HEK293 (cell line): ENCODE measurements around the gene S100P.

Experiments
- CTCF ChIA-PET: fragments of 350-600 bp; formaldehyde crosslinking; extraction: SDS; loops from one replicate; lab custom pipeline; 2021; ENCODE audit warnings: antibody characterized with exemption; lab: Yijun Ruan, JAX
- POLR2A ChIA-PET: fragments of 300-600 bp; formaldehyde crosslinking; extraction: SDS; loops from one replicate; lab custom pipeline; 2020; ENCODE audit warnings: antibody characterized with exemption, inconsistent platforms; lab: Yijun Ruan, JAX
- H3K27ac ChIP-seq: fragments of 200-500 bp; sonication (Bioruptor generic); 2 replicates; pipeline ENCODE4 v1.5.1; 2014; ENCODE audit warnings: low read depth, low read length, control low read depth, inconsistent platforms; ENCODE audit errors: extremely low read depth
- H3K36me3 ChIP-seq, 2 experiments: fragments of 200-500 bp in 1 of 2; sonication (Bioruptor generic) in 1 of 2; 1 replicate in 1 of 2; 2 replicates in 1 of 2; pipeline ENCODE4 v1.5.1; 2014 to 2017; ENCODE audit warnings: inconsistent platforms in 2 of 2, low read length in 2 of 2; ENCODE audit not compliant: control insufficient read depth in 2 of 2, insufficient read depth in 1 of 2
- H3K4me1 ChIP-seq: fragments of 200-500 bp; sonication (Bioruptor generic); 2 replicates; pipeline ENCODE4 v1.5.1; 2014; ENCODE audit warnings: mild to moderate bottlenecking, low read length, inconsistent platforms; ENCODE audit not compliant: control insufficient read depth, insufficient read depth
- H3K4me3 ChIP-seq: 2 replicates; pipeline ENCODE4 v1.5.1; 2011; ENCODE audit warnings: low read depth, mild to moderate bottlenecking, control low read depth, low read length, moderate library complexity
- H3K9me3 ChIP-seq: fragments of 200-500 bp; sonication (Bioruptor generic); 2 replicates; pipeline ENCODE4 v1.5.1; 2014; ENCODE audit warnings: low read depth, low read length, inconsistent platforms; ENCODE audit not compliant: control insufficient read depth, insufficient read depth
- ATF2 ChIP-seq: fragments of 450-650 bp; formaldehyde crosslinking; IDR thresholded peaks from 2 replicates; pipeline ENCODE4 v1.5.1; 2016; ENCODE audit warnings: missing biosample characterization, missing genetic modification characterization, low read depth
- EGR2 ChIP-seq: fragments of 450-650 bp; formaldehyde crosslinking; IDR thresholded peaks from 2 replicates; pipeline ENCODE4 v1.5.1; 2016; ENCODE audit warnings: low read depth, missing biosample characterization, missing genetic modification characterization
- HOXC10 ChIP-seq: sonication (generic); formaldehyde crosslinking; IDR thresholded peaks from 2 replicates; pipeline ENCODE4 v1.8.1; 2023; ENCODE audit warnings: mild to moderate bottlenecking, missing genetic modification reagents
- MYNN ChIP-seq: fragments of 450-650 bp; formaldehyde crosslinking; IDR thresholded peaks from 2 replicates; pipeline ENCODE4 v1.5.1; 2016; ENCODE audit warnings: missing biosample characterization, missing genetic modification characterization, borderline replicate concordance
- OSR2 ChIP-seq: fragments of 450-650 bp; formaldehyde crosslinking; IDR thresholded peaks from 2 replicates; pipeline ENCODE4 v1.5.1; 2016; ENCODE audit warnings: missing biosample characterization, missing genetic modification characterization
- REST ChIP-seq: fragments of 450-650 bp; formaldehyde crosslinking; IDR thresholded peaks from 2 replicates; pipeline ENCODE4 v1.5.1; 2016; ENCODE audit warnings: missing biosample characterization, missing genetic modification characterization
- TCF7L2 ChIP-seq: IDR thresholded peaks from 2 replicates; pipeline ENCODE4 v1.6.1; 2011; ENCODE audit warnings: low read depth, mild to moderate bottlenecking, inconsistent platforms, low read length, moderate library complexity, borderline replicate concordance
- YY1 ChIP-seq: fragments of 450-650 bp; formaldehyde crosslinking; IDR thresholded peaks from 2 replicates; pipeline ENCODE4 v1.5.1; 2018; ENCODE audit warnings: missing biosample characterization, missing genetic modification characterization
- ZNF121 ChIP-seq: fragments of 450-650 bp; formaldehyde crosslinking; IDR thresholded peaks from 2 replicates; pipeline ENCODE4 v1.5.1; 2016; ENCODE audit warnings: missing biosample characterization, missing genetic modification characterization
- ZNF138 ChIP-seq: fragments of 450-650 bp; formaldehyde crosslinking; IDR thresholded peaks from 2 replicates; pipeline ENCODE4 v1.5.1; 2016; ENCODE audit warnings: missing biosample characterization, missing genetic modification characterization, borderline replicate concordance
- ZNF140 ChIP-seq: fragments of 450-650 bp; formaldehyde crosslinking; IDR thresholded peaks from 2 replicates; pipeline ENCODE4 v1.5.1; 2016; ENCODE audit warnings: missing biosample characterization, missing genetic modification characterization
- ZNF19 ChIP-seq: fragments of 450-650 bp; formaldehyde crosslinking; IDR thresholded peaks from 2 replicates; pipeline ENCODE4; 2016; ENCODE audit warnings: missing biosample characterization, missing genetic modification characterization, low read depth
- ZNF211 ChIP-seq: fragments of 450-650 bp; formaldehyde crosslinking; IDR thresholded peaks from 2 replicates; pipeline ENCODE4 v1.5.1; 2016; ENCODE audit warnings: low read depth, missing biosample characterization, missing genetic modification characterization
- ZNF214 ChIP-seq: fragments of 450-650 bp; formaldehyde crosslinking; IDR thresholded peaks from 2 replicates; pipeline ENCODE4 v1.5.1; 2017; ENCODE audit warnings: missing biosample characterization, mild to moderate bottlenecking, missing genetic modification characterization, borderline replicate concordance
- ZNF23 ChIP-seq: fragments of 450-650 bp; formaldehyde crosslinking; IDR thresholded peaks from 2 replicates; pipeline ENCODE4 v1.5.1; 2016; ENCODE audit warnings: missing biosample characterization, missing genetic modification characterization, borderline replicate concordance
- ZNF24 ChIP-seq: fragments of 450-650 bp; formaldehyde crosslinking; IDR thresholded peaks from 2 replicates; pipeline ENCODE4 v1.5.1; 2016; ENCODE audit warnings: missing biosample characterization, missing genetic modification characterization
- ZNF366 ChIP-seq: fragments of 450-650 bp; formaldehyde crosslinking; conservative IDR thresholded peaks from 2 replicates; pipeline ENCODE4 v1.5.1; 2016; ENCODE audit warnings: missing biosample characterization, missing genetic modification characterization
- ZNF416 ChIP-seq: fragments of 450-650 bp; formaldehyde crosslinking; IDR thresholded peaks from 2 replicates; pipeline ENCODE4 v1.5.1; 2016; ENCODE audit warnings: missing biosample characterization, missing genetic modification characterization
- ZNF530 ChIP-seq: fragments of 450-650 bp; formaldehyde crosslinking; IDR thresholded peaks from 2 replicates; pipeline ENCODE4 v1.5.1; 2016; ENCODE audit warnings: low read depth, missing biosample characterization, missing genetic modification characterization
- ZNF654 ChIP-seq: fragments of 450-650 bp; formaldehyde crosslinking; IDR thresholded peaks from 2 replicates; pipeline ENCODE4 v1.5.1; 2016; ENCODE audit warnings: low read depth, missing biosample characterization, missing genetic modification characterization
- ZSCAN23 ChIP-seq: fragments of 450-650 bp; formaldehyde crosslinking; IDR thresholded peaks from 2 replicates; pipeline ENCODE4 v1.5.1; 2016; ENCODE audit warnings: missing biosample characterization, missing genetic modification characterization
- TF ChIP-seq, protein P1 (sequence below): fragments of 450-650 bp; formaldehyde crosslinking; IDR thresholded peaks from 2 replicates; pipeline ENCODE4 v1.5.1; 2016; ENCODE audit warnings: missing biosample characterization, missing genetic modification characterization
- TF ChIP-seq, protein P2 (sequence below): fragments of 450-650 bp; formaldehyde crosslinking; IDR thresholded peaks from 2 replicates; pipeline ENCODE4 v1.5.1; 2016; ENCODE audit warnings: missing biosample characterization, missing genetic modification characterization
- TF ChIP-seq, protein P3 (sequence below): fragments of 450-650 bp; formaldehyde crosslinking; IDR thresholded peaks from 2 replicates; pipeline ENCODE4 v1.5.1; 2017; ENCODE audit warnings: missing biosample characterization, mild to moderate bottlenecking, missing genetic modification characterization, moderate library complexity

Gene S100P

GRCh38 chr4:6699388-6699787 is 5.7 kb downstream of the S100P start (continued):
- TF ChIP-seq ZNF214 (tag by site-specific recombination), result no peak
- TF ChIP-seq ZNF138, result no peak
- no peak for TF ChIP-seq ZNF23 (tag by site-specific recombination)
- TF ChIP-seq ZNF654 (tag by site-specific recombination), result no peak
- TF ChIP-seq, protein P1, sequence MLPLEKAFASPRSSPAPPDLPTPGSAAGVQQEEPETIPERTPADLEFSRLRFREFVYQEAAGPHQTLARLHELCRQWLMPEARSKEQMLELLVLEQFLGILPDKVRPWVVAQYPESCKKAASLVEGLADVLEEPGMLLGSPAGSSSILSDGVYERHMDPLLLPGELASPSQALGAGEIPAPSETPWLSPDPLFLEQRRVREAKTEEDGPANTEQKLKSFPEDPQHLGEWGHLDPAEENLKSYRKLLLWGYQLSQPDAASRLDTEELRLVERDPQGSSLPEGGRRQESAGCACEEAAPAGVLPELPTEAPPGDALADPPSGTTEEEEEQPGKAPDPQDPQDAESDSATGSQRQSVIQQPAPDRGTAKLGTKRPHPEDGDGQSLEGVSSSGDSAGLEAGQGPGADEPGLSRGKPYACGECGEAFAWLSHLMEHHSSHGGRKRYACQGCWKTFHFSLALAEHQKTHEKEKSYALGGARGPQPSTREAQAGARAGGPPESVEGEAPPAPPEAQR (tag by site-specific recombination), result no peak

DNA sequence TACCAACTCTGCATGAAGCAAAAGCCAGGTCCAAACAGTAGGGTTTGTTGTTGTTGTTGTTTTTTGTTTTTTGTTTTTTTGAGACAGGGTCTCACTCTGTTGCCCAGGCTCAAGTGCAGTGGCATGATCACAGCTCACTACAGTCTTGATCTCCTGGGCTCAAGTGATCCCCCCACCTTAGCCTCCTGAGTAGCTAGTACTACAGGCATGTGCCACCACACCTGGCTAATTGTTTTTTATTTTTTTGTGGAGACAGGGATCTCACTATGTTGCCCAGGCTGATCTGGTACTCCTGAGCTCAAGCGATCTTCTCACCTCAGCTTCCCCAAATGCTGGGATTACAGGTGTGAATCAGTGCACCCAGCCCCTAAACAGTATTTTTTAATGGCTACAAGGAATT is 6.2 kb downstream of the S100P start:
- no peaks in the 10 kb centered on the region for H3K9me3 ChIP-seq
- TF ChIP-seq, protein P2, sequence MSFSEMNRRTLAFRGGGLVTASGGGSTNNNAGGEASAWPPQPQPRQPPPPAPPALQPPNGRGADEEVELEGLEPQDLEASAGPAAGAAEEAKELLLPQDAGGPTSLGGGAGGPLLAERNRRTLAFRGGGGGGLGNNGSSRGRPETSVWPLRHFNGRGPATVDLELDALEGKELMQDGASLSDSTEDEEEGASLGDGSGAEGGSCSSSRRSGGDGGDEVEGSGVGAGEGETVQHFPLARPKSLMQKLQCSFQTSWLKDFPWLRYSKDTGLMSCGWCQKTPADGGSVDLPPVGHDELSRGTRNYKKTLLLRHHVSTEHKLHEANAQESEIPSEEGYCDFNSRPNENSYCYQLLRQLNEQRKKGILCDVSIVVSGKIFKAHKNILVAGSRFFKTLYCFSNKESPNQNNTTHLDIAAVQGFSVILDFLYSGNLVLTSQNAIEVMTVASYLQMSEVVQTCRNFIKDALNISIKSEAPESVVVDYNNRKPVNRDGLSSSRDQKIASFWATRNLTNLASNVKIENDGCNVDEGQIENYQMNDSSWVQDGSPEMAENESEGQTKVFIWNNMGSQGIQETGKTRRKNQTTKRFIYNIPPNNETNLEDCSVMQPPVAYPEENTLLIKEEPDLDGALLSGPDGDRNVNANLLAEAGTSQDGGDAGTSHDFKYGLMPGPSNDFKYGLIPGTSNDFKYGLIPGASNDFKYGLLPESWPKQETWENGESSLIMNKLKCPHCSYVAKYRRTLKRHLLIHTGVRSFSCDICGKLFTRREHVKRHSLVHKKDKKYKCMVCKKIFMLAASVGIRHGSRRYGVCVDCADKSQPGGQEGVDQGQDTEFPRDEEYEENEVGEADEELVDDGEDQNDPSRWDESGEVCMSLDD (tag by site-specific recombination), result no peak
- TF ChIP-seq HOXC10 (no peak), ZNF121 (peak; percentile 95)
- H3K4me1 ChIP-seq, result no peaks in the 10 kb centered on the region
- H3K4me3 ChIP-seq, result no peak overlapping the region
- peaks cover 0 to 19% of the 10 kb centered on the region in 2 experiments; a peak in 1 of 3 replicates for H3K36me3 ChIP-seq
- H3K27ac ChIP-seq, result no peak overlapping the region
- ChIA-PET POLR2A (interaction anchor here (0.7 to 0.9 kb wide), 2 partner anchors 17 to 26 kb away, joined by 3 read pairs; a partner anchor contains a TSS), CTCF (interaction anchor here (0.7 kb wide), 1 partner anchor 152 kb away, joined by 3 read pairs; no protein-coding TSS in a partner anchor)

DNA sequence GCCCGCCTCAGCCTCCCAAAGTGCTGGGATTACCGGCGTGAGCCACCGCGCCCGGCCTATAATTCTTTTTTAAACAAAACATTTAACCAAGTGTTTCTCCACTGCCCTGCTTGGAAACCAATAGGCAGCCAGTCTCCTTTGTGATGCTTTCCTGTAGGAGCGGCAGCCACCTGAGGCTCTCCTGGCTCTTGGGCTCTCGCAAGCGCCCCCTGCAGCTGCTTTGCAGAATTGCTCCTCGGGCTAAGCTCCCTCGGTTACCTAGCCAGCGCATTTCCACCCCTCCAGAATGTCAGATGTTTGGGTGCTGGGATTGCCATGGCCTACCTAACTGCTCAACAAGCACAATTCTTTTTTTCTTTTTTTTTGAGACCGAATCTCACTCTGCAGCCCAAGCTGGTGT is 7.7 kb downstream of the S100P start:
- H3K36me3 ChIP-seq, result peaks cover 0 to 23% of the 10 kb centered on the region in 2 experiments; a peak in 1 of 3 replicates
- H3K27ac ChIP-seq, result no peak overlapping the region
- no peaks in the 10 kb centered on the region for H3K9me3 ChIP-seq
- CTCF ChIA-PET, result interaction anchor here (0.6 to 0.7 kb wide), 4 partner anchors 110 to 1091 kb away, joined by 3 to 4 read pairs (median 3); no protein-coding TSS in a partner anchor
- TF ChIP-seq ZNF416 (no peak), ZSCAN23 (tag by site-specific recombination) (no peak), EGR2 (tag by site-specific recombination) (no peak), REST (no peak), ZNF19 (tag by site-specific recombination) (no peak), ZNF211 (tag by site-specific recombination) (no peak), YY1 (tag by site-specific recombination) (no peak), ZNF366 (no peak), OSR2 (tag by site-specific recombination) (no peak), ZNF530 (tag by site-specific recombination) (no peak), ZNF24 (tag by site-specific recombination) (no peak), MYNN (no peak), ATF2 (no peak), ZNF140 (tag by site-specific recombination) (no peak), TCF7L2 (no peak)
- TF ChIP-seq, protein P3, sequence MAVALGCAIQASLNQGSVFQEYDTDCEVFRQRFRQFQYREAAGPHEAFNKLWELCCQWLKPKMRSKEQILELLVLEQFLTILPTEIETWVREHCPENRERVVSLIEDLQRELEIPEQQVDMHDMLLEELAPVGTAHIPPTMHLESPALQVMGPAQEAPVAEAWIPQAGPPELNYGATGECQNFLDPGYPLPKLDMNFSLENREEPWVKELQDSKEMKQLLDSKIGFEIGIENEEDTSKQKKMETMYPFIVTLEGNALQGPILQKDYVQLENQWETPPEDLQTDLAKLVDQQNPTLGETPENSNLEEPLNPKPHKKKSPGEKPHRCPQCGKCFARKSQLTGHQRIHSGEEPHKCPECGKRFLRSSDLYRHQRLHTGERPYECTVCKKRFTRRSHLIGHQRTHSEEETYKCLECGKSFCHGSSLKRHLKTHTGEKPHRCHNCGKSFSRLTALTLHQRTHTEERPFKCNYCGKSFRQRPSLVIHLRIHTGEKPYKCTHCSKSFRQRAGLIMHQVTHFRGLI (tag by site-specific recombination), result no peak
- H3K4me1 ChIP-seq, result no peaks in the 10 kb centered on the region
- POLR2A ChIA-PET, result no interaction called here
- no peak overlapping the region for H3K4me3 ChIP-seq
